GM13976 (cell line): Measurements from ENCODE around the gene CACNA2D3.

Experiments used
- DNase-seq: peaks from one replicate; pipeline ENCODE4 v3.0.0; 2012; ENCODE audit warnings: low spot score
- in situ Hi-C: fragments of 300-500 bp; cut with MboI; formaldehyde crosslinking; loops from one replicate; pipeline ENCODE4 v1.12.0; 2022; ENCODE audit warnings: low sequenced_read_pairs, mixed read lengths, inconsistent platforms; ENCODE audit not compliant: unreplicated experiment
- TF ChIP-seq, protein P1 (sequence below): IDR thresholded peaks from 2 replicates; pipeline ENCODE4 v1.5.1; 2012; ENCODE audit warnings: borderline replicate concordance, mild to moderate bottlenecking; ENCODE audit not compliant: insufficient read depth; ENCODE audit errors: extremely low read depth, missing control alignments, control extremely low read depth

Gene CACNA2D3

GRCh38 chr3:54705730-54706129, 583.4 kb downstream of the CACNA2D3 start:
- in situ Hi-C loops, result no loop called here
- no peak for DNase-seq
- TF ChIP-seq, protein P1, sequence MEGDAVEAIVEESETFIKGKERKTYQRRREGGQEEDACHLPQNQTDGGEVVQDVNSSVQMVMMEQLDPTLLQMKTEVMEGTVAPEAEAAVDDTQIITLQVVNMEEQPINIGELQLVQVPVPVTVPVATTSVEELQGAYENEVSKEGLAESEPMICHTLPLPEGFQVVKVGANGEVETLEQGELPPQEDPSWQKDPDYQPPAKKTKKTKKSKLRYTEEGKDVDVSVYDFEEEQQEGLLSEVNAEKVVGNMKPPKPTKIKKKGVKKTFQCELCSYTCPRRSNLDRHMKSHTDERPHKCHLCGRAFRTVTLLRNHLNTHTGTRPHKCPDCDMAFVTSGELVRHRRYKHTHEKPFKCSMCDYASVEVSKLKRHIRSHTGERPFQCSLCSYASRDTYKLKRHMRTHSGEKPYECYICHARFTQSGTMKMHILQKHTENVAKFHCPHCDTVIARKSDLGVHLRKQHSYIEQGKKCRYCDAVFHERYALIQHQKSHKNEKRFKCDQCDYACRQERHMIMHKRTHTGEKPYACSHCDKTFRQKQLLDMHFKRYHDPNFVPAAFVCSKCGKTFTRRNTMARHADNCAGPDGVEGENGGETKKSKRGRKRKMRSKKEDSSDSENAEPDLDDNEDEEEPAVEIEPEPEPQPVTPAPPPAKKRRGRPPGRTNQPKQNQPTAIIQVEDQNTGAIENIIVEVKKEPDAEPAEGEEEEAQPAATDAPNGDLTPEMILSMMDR, result no peak

- DNase-seq, result no peak
- TF ChIP-seq, protein P1, result no peak
- in situ Hi-C loops, result no loop called here
Measured at GRCh38 chr3:54706738-54707137, 584.4 kb downstream of the CACNA2D3 start.

DNA sequence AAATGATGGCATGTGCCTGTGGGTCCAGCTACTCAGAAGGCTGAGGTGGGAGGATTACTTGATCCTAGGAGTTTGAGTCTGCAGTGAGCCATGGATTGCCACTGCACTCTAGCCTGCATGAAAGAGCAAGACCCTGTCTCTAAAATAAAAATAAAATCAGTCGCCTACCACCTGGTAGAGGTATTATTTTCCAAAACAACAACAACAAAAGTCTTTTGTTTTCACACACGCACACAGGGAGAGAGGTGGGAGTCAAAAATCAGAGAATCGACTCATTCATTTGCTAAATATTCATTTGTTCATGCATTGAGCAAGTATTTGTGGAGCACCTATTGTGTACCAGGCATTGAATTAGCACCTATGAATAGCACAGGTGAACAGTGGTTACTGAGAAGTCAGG, 587.4 kb downstream of the CACNA2D3 start:
- in situ Hi-C loops, result no loop called here
- no peak for DNase-seq
- TF ChIP-seq, protein P1, result no peak

DNA sequence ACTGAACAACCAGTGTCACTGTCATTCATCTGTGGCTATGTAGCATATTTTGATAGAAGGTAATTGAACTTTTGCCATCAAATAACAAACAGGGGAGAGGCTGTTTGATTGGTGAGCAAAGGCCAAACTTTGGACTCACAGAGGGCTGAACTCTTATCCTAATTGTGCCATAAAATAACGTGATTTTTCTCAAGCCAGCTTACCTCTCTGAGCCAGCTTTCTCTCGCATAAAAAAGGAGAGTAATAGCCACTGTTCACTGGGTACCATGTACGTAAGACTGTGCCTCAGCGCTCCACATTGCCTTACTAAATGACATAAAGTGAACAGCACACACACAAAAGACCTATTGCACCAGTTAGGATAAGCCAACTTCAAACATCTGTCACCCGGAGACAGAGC, 588.6 kb downstream of the CACNA2D3 start:
- no peak for DNase-seq
- in situ Hi-C loops, result no loop called here
- TF ChIP-seq, protein P1, result no peak

DNA sequence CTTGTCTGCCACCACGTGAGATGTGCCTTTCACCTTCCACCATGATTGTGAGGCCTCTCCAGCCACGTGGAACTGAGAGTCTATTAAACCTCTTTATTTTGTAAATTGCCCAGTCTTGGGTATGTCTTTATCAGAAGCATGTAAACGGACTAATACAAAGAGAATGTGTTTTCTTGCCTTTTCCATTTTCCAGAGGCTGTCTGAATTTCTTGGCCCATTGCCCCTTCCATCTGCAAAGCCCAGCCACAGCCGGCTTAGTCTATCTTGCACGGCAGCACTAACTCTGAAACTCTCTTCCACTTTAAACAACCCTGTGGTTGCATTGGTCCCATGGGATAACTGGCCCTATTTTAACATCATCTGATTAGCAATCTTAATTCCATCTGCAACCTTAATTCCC, 590.2 kb downstream of the CACNA2D3 start:
- in situ Hi-C loops, result no loop called here
- DNase-seq, result no peak
- TF ChIP-seq, protein P1, result no peak

DNA sequence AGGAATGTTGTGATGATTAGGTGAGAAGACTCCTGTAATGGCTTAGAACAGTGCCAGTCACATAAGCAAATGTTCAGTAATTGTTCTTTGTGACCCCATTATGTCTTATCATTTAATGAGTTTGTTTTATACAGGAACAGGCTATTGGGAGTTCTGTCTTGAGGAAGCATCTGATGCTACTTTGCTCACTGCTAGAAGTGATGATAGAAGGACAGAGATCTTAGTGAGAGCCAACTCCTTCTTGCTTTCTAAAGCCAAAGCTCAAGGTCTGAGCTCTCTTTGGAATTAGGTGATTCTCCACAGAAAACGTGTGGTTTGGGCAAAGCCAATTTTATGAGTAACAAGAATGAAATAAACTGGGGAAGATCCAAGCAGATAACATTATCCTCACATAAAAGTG, 590.7 kb downstream of the CACNA2D3 start:
- TF ChIP-seq, protein P1, result no peak
- DNase-seq, result no peak
- in situ Hi-C loops, result no loop called here

- in situ Hi-C loops, result no loop called here
- TF ChIP-seq, protein P1, result no peak
- DNase-seq, result no peak
Measured at GRCh38 chr3:54713455-54713854, 591.1 kb downstream of the CACNA2D3 start.
